ENCODE results near the gene OR2L3. TPM values are rescaled to one million over a fixed set of nuclear protein-coding genes. Genes with fewer than 3 reads are reported as not detected.
"Not testable (repeated sequence)": the region's sequence is repeated elsewhere in the genome, so short reads cannot be mapped to it uniquely, and the experiment has no call there.

The OR2L3 gene
- total and polyA plus RNA-seq, 2 of the 4 experiments (the other 2 are of a cell fraction), result not detected

- no peak overlapping the region for H3K4me2 ChIP-seq (ENCODE audit: low read depth, low read length)
- POLR2A ChIA-PET (ENCODE audit: unreplicated experiment), result no interaction called here
- no peak overlapping the region for H2AK5ac ChIP-seq (ENCODE audit: low read depth, low read length)
- no peak overlapping the region for H2BK5ac ChIP-seq (ENCODE audit: low read depth, low read length, poor library complexity, severe bottlenecking)
- H3K23ac ChIP-seq (ENCODE audit: low read depth, low read length), result no peak overlapping the region
- H3K4ac ChIP-seq (ENCODE audit: low read depth, low read length), result no peak overlapping the region
- H4K5ac ChIP-seq (ENCODE audit: low read depth, low read length), result no peak overlapping the region
- intact Hi-C loops (cut with micrococcal nuclease), result no loop called here
- H3K9me1 ChIP-seq (ENCODE audit: insufficient read depth, low read length), result no peaks in the 10 kb centered on the region
- H3K14ac ChIP-seq (replicated peaks; ENCODE audit: low read depth, low read length), result no peak overlapping the region
- peak; percentile 99 for TF ChIP-seq MAFK (IDR thresholded peaks at IDR 0.05; ENCODE audit: low read depth, low read length)
- TF ChIP-seq MAZ (IDR thresholded peaks at IDR 0.05; ENCODE audit: borderline replicate concordance, low read depth, low read length), result no peak
- H3K9ac ChIP-seq (ENCODE audit: low read depth, low read length), result no peak overlapping the region
- H3K27me3 ChIP-seq (ENCODE audit: control insufficient read depth, insufficient read depth, low read length), result no peaks in the 10 kb centered on the region
- H4K20me1 ChIP-seq (ENCODE audit: insufficient read depth, low read length), result no peaks in the 10 kb centered on the region
- no peak overlapping the region for H4K8ac ChIP-seq (ENCODE audit: low read depth in 2 of 2, low read length in 2 of 2)
- H2AFZ ChIP-seq (replicated peaks; ENCODE audit: low read length, poor library complexity), result no peak overlapping the region
- no peak overlapping the region for H2BK15ac ChIP-seq (ENCODE audit: low read depth, low read length)
- in situ Hi-C loops (cut with MboI; ENCODE audit: low sequenced_read_pairs), result no loop called here
- no peak overlapping the region for H4K91ac ChIP-seq (ENCODE audit: insufficient read depth, low read depth, low read length)
- no peak overlapping the region for H3K27ac ChIP-seq (ENCODE audit: insufficient read depth, low read length)
- H2AK9ac ChIP-seq (replicated peaks; ENCODE audit: low read depth, low read length, poor library complexity), result no peak overlapping the region
- no peaks in the 10 kb centered on the region for H3K4me1 ChIP-seq (ENCODE audit: control insufficient read depth, insufficient read depth, low read length)
- no CpG with 5 or more reads among the region's 3 CpGs for WGBS, 2 experiments (ENCODE audit: extremely low coverage in 2 of 2, insufficient read length in 1 of 2)
- no peak overlapping the region for H2BK20ac ChIP-seq (ENCODE audit: low read depth, low read length)
- DNase-seq (no peak), ATAC-seq (ENCODE audit: low read depth) (no peak)
- no peaks in the 10 kb centered on the region for H3K79me1 ChIP-seq (ENCODE audit: low read depth in 1 of 2, low read length in 2 of 2)
- no TSS peak for BruUV-seq (replicated peaks)
- H3K9me3 ChIP-seq (ENCODE audit: control insufficient read depth, insufficient read depth, low read length), result peaks cover 4% of the 10 kb centered on the region
- H3K4me3 ChIP-seq (ENCODE audit: insufficient read depth, low read depth, low read length), result no peak overlapping the region
- H2BK120ac ChIP-seq (ENCODE audit: low read depth, low read length), result no peak overlapping the region
- CTCF ChIA-PET, result no interaction called here
- H3K56ac ChIP-seq (ENCODE audit: extremely low read depth, insufficient read depth, low read length), result no peak overlapping the region
- no peaks in the 10 kb centered on the region for H3K36me3 ChIP-seq (ENCODE audit: control insufficient read depth, insufficient read depth, low read length)
- no peak overlapping the region for H3K18ac ChIP-seq (ENCODE audit: low read depth, low read length)
- dilution Hi-C loops (cut with HindIII; ENCODE audit: low sequenced_read_pairs, unreplicated experiment), result no loop called here
These were observed 19.0 kb downstream of the OR2L3 start for GRCh38 chr1:248065604-248066003.

DNA sequence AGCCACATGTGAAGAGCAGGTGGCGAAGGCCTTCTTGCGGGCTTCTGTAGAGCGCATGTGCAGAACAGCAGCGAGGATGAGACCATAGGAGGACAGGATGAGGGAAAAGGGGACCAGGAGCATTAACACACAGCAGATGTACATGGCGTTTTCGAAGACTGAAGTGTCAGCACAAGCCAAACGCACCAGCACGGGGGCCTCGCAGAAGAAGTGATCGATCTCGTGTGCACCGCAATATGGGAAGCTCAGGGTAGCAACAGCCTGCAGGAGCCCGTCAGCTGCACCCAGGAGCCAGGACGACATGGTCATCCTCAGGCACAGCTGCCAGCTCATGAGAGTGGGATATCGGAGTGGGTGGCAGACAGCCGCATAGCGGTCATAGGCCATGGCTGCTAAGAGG is 37.2 kb downstream of the OR2L3 start:
- in situ Hi-C loops (cut with MboI; ENCODE audit: low sequenced_read_pairs); H2BK15ac ChIP-seq (ENCODE audit: low read depth, low read length); H3K36me3 ChIP-seq (ENCODE audit: control insufficient read depth, insufficient read depth, low read length); H3K4me2 ChIP-seq (ENCODE audit: low read depth, low read length); H3K18ac ChIP-seq (ENCODE audit: low read depth, low read length); intact Hi-C loops (cut with micrococcal nuclease); H3K23ac ChIP-seq (ENCODE audit: low read depth, low read length); H3K4ac ChIP-seq (ENCODE audit: low read depth, low read length); ATAC-seq (ENCODE audit: low read depth); H3K4me3 ChIP-seq (ENCODE audit: insufficient read depth, low read depth, low read length); H2AFZ ChIP-seq (replicated peaks; ENCODE audit: low read length, poor library complexity); DNase-seq; H3K14ac ChIP-seq (replicated peaks; ENCODE audit: low read depth, low read length); H2AK5ac ChIP-seq (ENCODE audit: low read depth, low read length); POLR2A ChIA-PET (ENCODE audit: unreplicated experiment); H3K27ac ChIP-seq (ENCODE audit: insufficient read depth, low read length); H2AK9ac ChIP-seq (replicated peaks; ENCODE audit: low read depth, low read length, poor library complexity); H4K91ac ChIP-seq (ENCODE audit: insufficient read depth, low read depth, low read length); H4K20me1 ChIP-seq (ENCODE audit: insufficient read depth, low read length); H3K9me3 ChIP-seq (ENCODE audit: control insufficient read depth, insufficient read depth, low read length); CTCF ChIA-PET; H3K9me1 ChIP-seq (ENCODE audit: insufficient read depth, low read length); H3K27me3 ChIP-seq (ENCODE audit: control insufficient read depth, insufficient read depth, low read length); H4K5ac ChIP-seq (ENCODE audit: low read depth, low read length); H2BK120ac ChIP-seq (ENCODE audit: low read depth, low read length); H4K8ac ChIP-seq (ENCODE audit: low read depth in 2 of 2, low read length in 2 of 2); H3K56ac ChIP-seq (ENCODE audit: extremely low read depth, insufficient read depth, low read length); H3K4me1 ChIP-seq (ENCODE audit: control insufficient read depth, insufficient read depth, low read length); H2BK5ac ChIP-seq (ENCODE audit: low read depth, low read length, poor library complexity, severe bottlenecking); dilution Hi-C loops (cut with HindIII; ENCODE audit: low sequenced_read_pairs, unreplicated experiment); H3K79me1 ChIP-seq (ENCODE audit: low read depth in 1 of 2, low read length in 2 of 2); H3K9ac ChIP-seq (ENCODE audit: low read depth, low read length); H2BK20ac ChIP-seq (ENCODE audit: low read depth, low read length); BruUV-seq (replicated peaks): not testable (repeated sequence)
- no CpG with 5 or more reads among the region's 17 CpGs for WGBS, 2 experiments (ENCODE audit: extremely low coverage in 2 of 2, insufficient read length in 1 of 2)

Measured in IMR-90 (cell line).